Smooth muscle cell of trachea (primary cell): ENCODE results near the gene CHODL. TPM values are rescaled to one million over a fixed set of nuclear protein-coding genes. Genes with fewer than 3 reads are reported as not detected.

Source experiments
- total RNA-seq: library from RNA; depleted of rRNA; stranded (reverse); fragments of >200 nt; gene quantifications from 2 replicates; pipeline ENCODE4 v1.2.1, GENCODE V29; 2014

CHODL gene
- 0.15 and 0.17 TPM in 2 replicates for total RNA-seq

GRCh38 chr21:18244671-18245463 is at the start of gene CHODL:
Gene CHODL (plus strand): TSS chr21:18244833. CDS start chr21:18245224, 391 bp downstream.

Other genes starting within 250 kb of the CHODL start
- not detected in 2 replicates for gene TMPRSS15, start 159.0 kb downstream of the CHODL start, total RNA-seq